ENCODE measurements around the gene COPG2.
"Not testable (repeated sequence)": the region's sequence is repeated elsewhere in the genome, so short reads cannot be mapped to it uniquely, and the experiment has no call there.

DNA sequence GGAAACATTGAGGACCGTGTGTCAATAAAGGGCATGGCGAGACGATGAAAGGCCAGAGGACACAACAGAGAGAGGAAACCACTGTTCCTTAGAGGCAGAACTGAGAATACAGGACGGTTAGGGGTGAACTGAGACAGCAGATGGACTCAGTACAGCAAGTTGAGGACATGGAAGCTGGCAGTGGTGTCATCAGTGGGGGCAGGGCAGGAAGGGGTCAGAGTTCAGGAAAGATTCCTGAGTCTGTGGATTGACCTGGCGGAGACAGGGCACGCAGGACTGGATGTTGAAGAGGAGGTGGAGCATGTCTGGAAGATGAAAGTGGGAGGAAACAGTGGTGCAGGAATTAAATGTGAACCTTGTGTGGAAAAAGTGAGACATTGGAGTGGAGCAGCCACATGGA is 130.7 kb downstream of the COPG2 start:
- TF ChIP-seq, protein P1, sequence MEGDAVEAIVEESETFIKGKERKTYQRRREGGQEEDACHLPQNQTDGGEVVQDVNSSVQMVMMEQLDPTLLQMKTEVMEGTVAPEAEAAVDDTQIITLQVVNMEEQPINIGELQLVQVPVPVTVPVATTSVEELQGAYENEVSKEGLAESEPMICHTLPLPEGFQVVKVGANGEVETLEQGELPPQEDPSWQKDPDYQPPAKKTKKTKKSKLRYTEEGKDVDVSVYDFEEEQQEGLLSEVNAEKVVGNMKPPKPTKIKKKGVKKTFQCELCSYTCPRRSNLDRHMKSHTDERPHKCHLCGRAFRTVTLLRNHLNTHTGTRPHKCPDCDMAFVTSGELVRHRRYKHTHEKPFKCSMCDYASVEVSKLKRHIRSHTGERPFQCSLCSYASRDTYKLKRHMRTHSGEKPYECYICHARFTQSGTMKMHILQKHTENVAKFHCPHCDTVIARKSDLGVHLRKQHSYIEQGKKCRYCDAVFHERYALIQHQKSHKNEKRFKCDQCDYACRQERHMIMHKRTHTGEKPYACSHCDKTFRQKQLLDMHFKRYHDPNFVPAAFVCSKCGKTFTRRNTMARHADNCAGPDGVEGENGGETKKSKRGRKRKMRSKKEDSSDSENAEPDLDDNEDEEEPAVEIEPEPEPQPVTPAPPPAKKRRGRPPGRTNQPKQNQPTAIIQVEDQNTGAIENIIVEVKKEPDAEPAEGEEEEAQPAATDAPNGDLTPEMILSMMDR (IDR thresholded peaks at IDR 0.05; ENCODE audit: low read depth, low read length, poor library complexity, severe bottlenecking), result not testable (repeated sequence)
- TF ChIP-seq EZH2phosphoT487 (IDR thresholded peaks at IDR 0.05; ENCODE audit: borderline replicate concordance, low read length), result not testable (repeated sequence)
